Tibial nerve (tissue), 4 donors: Measurements from ENCODE around the gene HACD3. TPM values are rescaled to one million over a fixed set of nuclear protein-coding genes. Genes with fewer than 3 reads are reported as not detected.

Experiments
- DNase-seq, 2 donors: peaks; one replicate each; pipeline ENCODE4 v3.0.0-alpha.2; 2019; ENCODE audit warnings: low spot score in 2 of 2
- H3K27ac ChIP-seq, 4 donors: fragments of 200-600 bp; sonication (generic) in 3 of 4; one replicate each; pipeline ENCODE4 v1.5.1; 2017 to 2019; ENCODE audit warnings: mild to moderate bottlenecking in 1 of 4
- H3K27me3 ChIP-seq, 2 donors: fragments of 200-600 bp; sonication (generic) in 1 of 2; one replicate each; pipeline versions ENCODE4 v1.5.1 to v1.6.0; 2017 to 2019
- H3K36me3 ChIP-seq, 3 donors: fragments of 200-600 bp; sonication (generic); one replicate each; pipeline ENCODE4 v1.5.1; 2018 to 2019
- H3K4me1 ChIP-seq, 4 donors: fragments of 200-600 bp; sonication (generic) in 3 of 4; one replicate each; pipeline ENCODE4 v1.5.1; 2017 to 2019
- H3K4me3 ChIP-seq, 4 donors: fragments of 200-600 bp; sonication (generic) in 3 of 4; one replicate each; pipeline ENCODE4 v1.5.1; 2017 to 2019; ENCODE audit warnings: mild to moderate bottlenecking in 1 of 4, moderate library complexity in 1 of 4
- H3K9me3 ChIP-seq, 4 donors: fragments of 200-600 bp; sonication (generic) in 3 of 4; one replicate each; pipeline ENCODE4 v1.5.1; 2017 to 2019
- CTCF ChIP-seq, 5 experiments: fragments of 200-600 bp in 3 of 5; fragments of 450-650 bp in 2 of 5; sonication (generic) in 3 of 5; IDR thresholded peaks; one replicate each; pipeline ENCODE4 v1.5.1; 2016 to 2019; ENCODE audit warnings: antibody characterized with exemption in 5 of 5, mild to moderate bottlenecking in 3 of 5, moderate library complexity in 2 of 5
- EP300 ChIP-seq, 2 donors: sonication (generic); formaldehyde crosslinking; IDR thresholded peaks; one replicate each; pipeline ENCODE4 v1.6.1; 2017; ENCODE audit warnings: antibody characterized with exemption in 2 of 2, mild to moderate bottlenecking in 1 of 2
- POLR2A ChIP-seq, 2 donors: fragments of 450-650 bp; IDR thresholded peaks; one replicate each; pipeline ENCODE4 v1.6.1; 2017; ENCODE audit warnings: antibody characterized with exemption in 2 of 2, mild to moderate bottlenecking in 2 of 2, moderate library complexity in 2 of 2
- WGBS, 2 donors: methylation state at CpG; one replicate each; pipeline ENCODE4 v1.1.5; 2018; 5-methylcytosine and 5-hydroxymethylcytosine counted together
- total RNA-seq, 4 donors: library from RNA; depleted of rRNA; stranded (reverse); fragments of >200 nt; gene quantifications; one replicate each; pipeline ENCODE4 v1.1.0, GENCODE V29; 2016

HACD3 gene
- total RNA-seq, 4 donors from 2014 or later, result 44.1 to 60.3 (median 49.8) TPM

- H3K36me3 ChIP-seq, result peaks cover 0 to 74% (median 3%) of the 10 kb centered on the region in 3 donors
These were observed 72.9 kb downstream of the HACD3 start for GRCh38 chr15:65603134-65603533.

GRCh38 chr15:65603559-65603958 lies 73.3 kb downstream of the HACD3 start:
- TF ChIP-seq POLR2A (IDR thresholded peaks at IDR 0.05) (no peak), CTCF (IDR thresholded peaks at IDR 0.05) (no peak), EP300 (IDR thresholded peaks at IDR 0.05) (no peak)
- peaks cover 0 to 69% (median 3%) of the 10 kb centered on the region in 3 donors for H3K36me3 ChIP-seq
- no peak for DNase-seq
- peaks cover 0 to 11% (median 0%) of the 10 kb centered on the region in 4 donors for H3K4me1 ChIP-seq
- H3K27ac ChIP-seq, result no peak overlapping the region
- no peaks in the 10 kb centered on the region for H3K27me3 ChIP-seq
- no peaks in the 10 kb centered on the region for H3K9me3 ChIP-seq
- 98 to 100% methylated on average over 1 of the region's 1 CpG for WGBS, 2 donors
- no peak overlapping the region for H3K4me3 ChIP-seq

More at GRCh38 chr15:65603134-65603533, 72.9 kb downstream of the HACD3 start:
- DNase-seq, result no peak
- no peak overlapping the region for H3K4me3 ChIP-seq
- no peak overlapping the region for H3K27ac ChIP-seq
- 80 to 82% methylated on average over 2 of the region's 2 CpGs for WGBS, 2 donors
- H3K4me1 ChIP-seq, result peaks cover 0 to 8% (median 0%) of the 10 kb centered on the region in 4 donors
- no peaks in the 10 kb centered on the region for H3K9me3 ChIP-seq
- no peaks in the 10 kb centered on the region for H3K27me3 ChIP-seq
- TF ChIP-seq EP300 (IDR thresholded peaks at IDR 0.05) (no peak), CTCF (IDR thresholded peaks at IDR 0.05) (no peak), POLR2A (IDR thresholded peaks at IDR 0.05) (no peak)

GRCh38 chr15:65610871-65611718 lies 80.8 kb downstream of the HACD3 start, which contains the start of gene INTS14:
TSS of gene INTS14 (minus strand) at chr15:65611131. CDS start at chr15:65607380, 3,751 bp downstream.
- Histone ChIP-seq H3K27me3 (no peaks in the 10 kb centered on the region), H3K36me3 (peaks cover 0 to 7% (median 0%) of the 10 kb centered on the region in 3 donors), H3K4me1 (peaks cover 0 to 45% (median 19%) of the 10 kb centered on the region in 4 donors), H3K9me3 (no peaks in the 10 kb centered on the region), H3K27ac (peak within 1 kb of the TSS; percentile 81 to 95 (median 95)), H3K4me3 (peak within 1 kb of the TSS; percentile 66 to 94 (median 79))
- DNase-seq, result peak; percentile 96
- TF ChIP-seq CTCF (IDR thresholded peaks at IDR 0.05), result peak; percentile 59 to 93 (median 65)
- peak; percentile 4 to 52 for TF ChIP-seq POLR2A (IDR thresholded peaks at IDR 0.05)
- TF ChIP-seq EP300 (IDR thresholded peaks at IDR 0.05), result peak; percentile 80 to 95
- WGBS, 2 donors, result 0 to 1% methylated on average over 42 to 46 of the region's 64 CpGs

GRCh38 chr15:65611888-65612615 lies 81.8 kb downstream of the HACD3 start:
- Histone ChIP-seq H3K9me3 (no peaks in the 10 kb centered on the region), H3K4me1 (peaks cover 0 to 45% (median 19%) of the 10 kb centered on the region in 4 donors), H3K27me3 (no peaks in the 10 kb centered on the region), H3K4me3 (peak overlapping the region; percentile 66 to 94 (median 79)), H3K27ac (peak overlapping the region; percentile 81 to 95 (median 95)), H3K36me3 (peaks cover 0 to 6% (median 0%) of the 10 kb centered on the region in 3 donors)
- no peak for TF ChIP-seq POLR2A (IDR thresholded peaks at IDR 0.05)
- TF ChIP-seq CTCF (IDR thresholded peaks at IDR 0.05), result no peak
- TF ChIP-seq EP300 (IDR thresholded peaks at IDR 0.05), result no peak
- WGBS, 2 donors, result 69 to 73% methylated on average over 5 of the region's 5 CpGs
- DNase-seq, result no peak
